CD4-positive, alpha-beta T cell treated with Interleukin-1 beta for 1 hour (primary cell): ENCODE measurements around the gene PTGR3.

Experiments
- DNase-seq, 2 donors: peaks; one replicate each; pipeline ENCODE4 v3.0.0-alpha.2; 2020 to 2022

Gene PTGR3

GRCh38 chr18:75209129-75209950 is at the start of gene PTGR3:
Gene PTGR3 (minus strand): TSS chr18:75209139. CDS start chr18:75209058, 81 bp downstream.
- peak; percentile 76 to 86 for DNase-seq

- DNase-seq: no peak
These were observed 48.7 kb upstream of the PTGR3 start for GRCh38 chr18:75257605-75258004.

DNA sequence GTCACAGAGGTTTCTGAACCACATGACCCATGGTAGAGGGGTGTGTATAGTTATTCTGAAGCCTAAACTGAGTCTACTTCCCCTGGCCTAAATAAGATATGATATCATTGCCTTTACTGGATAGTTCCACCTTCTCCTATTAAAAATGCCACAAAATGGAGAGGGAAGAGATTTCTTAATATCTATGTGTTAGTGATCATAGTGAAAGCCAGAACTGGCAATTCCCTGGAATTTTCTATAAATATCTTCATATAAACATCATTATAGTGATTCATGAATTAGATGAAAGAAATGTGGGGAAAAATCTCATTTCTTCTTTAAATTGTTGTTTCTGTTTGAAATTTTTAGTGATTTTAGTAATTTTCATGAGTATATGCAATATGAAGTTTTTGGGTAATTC is 47.4 kb upstream of the PTGR3 start:
- no peak for DNase-seq

- no peak for DNase-seq
These were observed 46.2 kb upstream of the PTGR3 start for GRCh38 chr18:75255094-75255493.

GRCh38 chr18:75253784-75254183 is 44.8 kb upstream of the PTGR3 start:
- no peak for DNase-seq

GRCh38 chr18:75253043-75253442 is 44.1 kb upstream of the PTGR3 start:
- no peak for DNase-seq

- no peak for DNase-seq
These were observed 43.2 kb upstream of the PTGR3 start for GRCh38 chr18:75252136-75252535.

DNA sequence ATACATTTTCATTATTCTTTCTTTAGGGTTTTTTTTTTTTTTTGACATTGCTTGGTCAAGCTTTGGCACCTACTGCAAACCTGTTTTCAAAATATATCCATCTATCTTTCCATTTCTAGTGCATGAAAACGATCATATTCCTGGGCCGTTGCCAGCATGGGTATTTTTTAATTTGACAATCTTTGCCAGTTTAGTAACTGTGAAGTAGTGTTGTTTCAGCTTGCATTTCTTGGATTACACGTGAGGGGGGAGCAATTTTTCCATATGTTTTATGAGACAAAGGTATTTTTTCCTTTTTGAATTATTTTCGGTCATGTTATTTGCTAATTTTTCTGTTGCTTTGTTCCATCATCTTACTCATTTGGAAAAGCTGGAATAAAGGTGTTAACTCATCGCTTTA is 42.5 kb upstream of the PTGR3 start:
- DNase-seq: no peak

DNA sequence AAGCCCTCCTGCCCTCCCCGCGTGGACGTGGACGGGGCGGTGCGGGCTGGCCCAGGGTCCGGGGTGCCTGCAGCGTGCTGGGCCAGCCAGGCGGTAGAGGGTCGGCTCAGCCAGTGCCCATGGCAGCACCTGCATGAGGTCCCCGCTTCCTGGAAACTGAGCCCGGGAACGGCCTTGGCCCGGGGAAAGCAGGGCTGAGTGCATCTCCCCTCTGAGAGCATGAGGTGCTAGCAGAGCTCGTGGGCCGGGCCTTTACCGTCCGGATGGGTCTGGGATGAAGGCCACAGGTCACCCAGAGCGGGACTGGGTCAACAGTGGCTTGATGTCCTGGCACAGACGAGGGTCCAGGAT is 41.5 kb upstream of the PTGR3 start:
- DNase-seq: no peak

GRCh38 chr18:75249672-75250470 is 40.9 kb upstream of the PTGR3 start:
- DNase-seq: peak; percentile 20 to 29

DNA sequence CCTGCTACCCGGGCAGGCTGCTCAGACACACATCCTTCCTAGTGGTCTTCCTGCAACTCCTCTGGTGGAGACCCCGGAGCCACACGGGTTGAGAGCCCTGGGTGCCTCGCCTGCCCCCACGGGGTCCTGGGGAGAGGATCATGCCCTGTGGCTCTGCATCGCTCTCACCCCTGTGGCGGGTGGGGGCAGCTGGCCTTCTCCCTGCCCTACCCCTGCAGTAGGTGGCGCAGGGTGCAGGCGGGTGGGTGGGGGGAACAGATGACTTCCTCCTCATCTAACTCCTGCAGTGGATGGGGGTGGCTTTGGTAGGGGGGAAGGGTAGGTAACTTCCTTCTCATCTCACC is 40.2 kb upstream of the PTGR3 start:
- no peak for DNase-seq

- no peak for DNase-seq
These were observed 39.7 kb upstream of the PTGR3 start for GRCh38 chr18:75248426-75249174.

- DNase-seq: peak in 1 of 2 donors; percentile 51
These were observed 38.9 kb upstream of the PTGR3 start for GRCh38 chr18:75247611-75248421.

DNA sequence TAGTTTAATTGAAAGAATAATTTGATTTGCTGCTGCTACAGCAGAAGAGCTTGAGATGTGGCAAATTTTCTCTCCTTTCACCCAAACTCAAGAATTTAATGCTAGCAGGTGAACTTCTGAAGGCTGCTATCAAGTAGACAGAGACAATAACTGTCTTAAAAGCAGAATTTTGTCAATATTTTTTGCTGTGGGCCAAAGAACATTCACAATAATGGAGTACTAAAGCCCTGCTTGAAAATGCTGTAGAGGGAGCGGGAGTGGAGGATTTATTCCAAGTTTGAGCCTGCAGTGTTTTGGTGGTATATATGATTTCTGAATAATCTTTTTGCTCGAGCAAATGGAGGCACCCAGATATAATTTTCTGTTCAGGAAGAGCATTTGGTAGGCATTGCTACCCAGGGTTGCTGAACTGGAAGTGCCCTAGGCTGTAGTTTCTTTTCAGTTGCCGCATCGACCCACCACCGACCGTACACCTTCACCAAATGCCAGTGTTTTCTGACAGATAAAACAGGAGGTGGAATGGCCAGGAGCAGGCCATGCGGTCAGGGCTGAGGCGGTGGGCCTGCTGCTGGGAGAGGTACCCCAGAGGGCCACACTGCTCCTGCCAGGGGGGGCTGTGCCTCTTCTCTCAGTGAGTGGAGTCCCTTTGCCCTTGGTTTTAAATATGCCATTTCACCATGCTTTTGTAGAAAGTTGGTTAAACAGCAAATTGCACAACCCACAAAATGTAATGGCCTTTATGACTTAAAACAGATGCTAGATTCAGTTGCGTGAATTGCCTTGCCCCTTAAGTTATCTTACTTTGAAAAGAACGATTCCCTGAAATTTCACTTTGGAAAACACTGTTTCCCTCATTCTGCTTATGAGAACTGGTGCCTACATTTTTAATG is 38.0 kb upstream of the PTGR3 start:
- no peak for DNase-seq

- DNase-seq: peak; percentile 17 to 27
These were observed 35.7 kb upstream of the PTGR3 start for GRCh38 chr18:75244351-75245313.

GRCh38 chr18:75241705-75242104 is 32.8 kb upstream of the PTGR3 start:
- DNase-seq: no peak

GRCh38 chr18:75240433-75240832 is 31.5 kb upstream of the PTGR3 start:
- no peak for DNase-seq

DNA sequence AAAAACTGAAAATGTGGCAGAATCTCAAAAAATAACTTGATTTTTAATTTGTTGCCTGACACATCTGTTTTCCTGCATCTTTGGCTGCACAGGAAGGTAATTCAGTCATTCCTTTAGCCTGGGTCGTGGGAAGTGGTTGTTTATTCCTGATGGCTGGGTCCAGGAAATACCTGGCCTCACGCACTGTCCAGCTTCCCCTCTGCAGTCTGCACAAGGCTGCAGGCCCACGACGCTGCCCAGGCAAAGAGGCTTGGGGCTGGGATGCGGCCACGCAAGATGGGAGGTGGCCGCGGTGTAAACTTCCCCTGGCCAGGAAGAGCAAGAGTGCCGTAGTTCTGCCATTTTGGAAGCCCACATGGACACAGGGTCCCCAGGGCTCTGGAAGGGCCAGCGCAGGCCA is 29.8 kb upstream of the PTGR3 start:
- no peak for DNase-seq

DNA sequence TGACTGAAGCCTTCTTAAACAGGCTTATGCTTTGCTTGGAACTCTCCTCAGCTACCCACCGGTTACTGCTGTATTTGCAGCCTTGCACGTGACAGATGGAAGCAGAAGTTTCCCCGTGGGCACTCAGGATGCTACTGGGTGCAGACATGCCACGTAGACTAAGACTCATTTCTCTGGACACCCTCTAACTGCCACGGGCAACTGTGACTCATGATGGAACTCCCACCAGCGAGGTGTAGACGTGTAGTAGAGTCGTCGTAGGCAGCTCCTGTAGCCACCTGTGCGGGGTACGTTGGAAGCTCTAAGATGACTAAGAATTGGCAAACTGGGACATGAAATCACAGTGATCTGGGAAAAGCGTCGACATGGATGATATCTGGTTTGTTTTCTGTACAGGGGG is 29.2 kb upstream of the PTGR3 start:
- DNase-seq: no peak

DNA sequence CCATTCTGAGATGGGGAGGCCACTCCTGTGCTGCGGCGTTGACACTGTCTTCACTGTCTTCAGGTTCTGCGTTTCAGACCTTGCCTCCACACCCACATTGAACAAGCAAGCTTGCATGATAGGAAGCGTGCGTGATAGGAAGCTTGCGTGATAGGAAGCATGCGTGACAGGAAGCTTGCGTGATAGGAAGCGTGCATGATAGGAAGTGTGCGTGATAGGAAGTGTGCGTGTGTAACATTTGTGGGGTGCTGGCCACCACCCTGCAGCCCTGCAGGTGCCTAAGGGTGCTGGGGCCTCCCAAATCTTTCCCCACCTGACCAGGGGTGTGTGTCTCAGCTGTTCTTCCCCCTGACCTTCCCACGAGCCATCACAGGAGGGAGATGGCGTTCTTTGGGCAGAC is 27.0 kb upstream of the PTGR3 start:
- DNase-seq: no peak
